H1 (cell line): ENCODE measurements around the gene HS2ST1.

Source experiments
- CBX5 ChIP-seq: fragments of 300-800, 300-1000 bp; sonication (generic); IDR thresholded peaks from 2 replicates; pipeline ENCODE4 v1.7.1; 2016; ENCODE audit warnings: antibody characterized with exemption, low read length, low read depth
- CTCF ChIP-seq, 3 experiments: IDR thresholded peaks; 1 replicate in 2 of 3; 2 replicates in 1 of 3; pipeline versions ENCODE4 v1.5.1 to v1.6.1; 2011; ENCODE audit warnings: low read length in 3 of 3, mild to moderate bottlenecking in 3 of 3, inconsistent platforms in 2 of 3, low read depth in 1 of 3, moderate library complexity in 1 of 3; ENCODE audit not compliant: insufficient read depth in 1 of 3; ENCODE audit errors: control extremely low read depth in 1 of 3
- HDAC2 ChIP-seq, 2 experiments: fragments of 300-600 bp in 1 of 2; sonication (generic) in 1 of 2; IDR thresholded peaks; 2 replicates each; pipeline ENCODE4 v1.6.1; 2011 to 2012; ENCODE audit warnings: low read depth in 2 of 2, low read length in 2 of 2, mild to moderate bottlenecking in 2 of 2, moderate library complexity in 2 of 2, borderline replicate concordance in 1 of 2, inconsistent platforms in 1 of 2
- HDAC6 ChIP-seq: IDR thresholded peaks from one replicate; pipeline ENCODE4 v1.7.1; 2012; ENCODE audit warnings: low read depth, mild to moderate bottlenecking, inconsistent platforms, low read length, moderate library complexity
- NRF1 ChIP-seq: IDR thresholded peaks from 2 replicates; pipeline ENCODE4 v1.6.1; 2011; ENCODE audit warnings: mild to moderate bottlenecking, low read depth, low read length, improper control_type of control experiment
- RXRA ChIP-seq: IDR thresholded peaks from 2 replicates; pipeline ENCODE4 v1.6.1; 2011; ENCODE audit warnings: low read depth, mild to moderate bottlenecking, low read length, moderate library complexity; ENCODE audit not compliant: insufficient read depth
- YY1 ChIP-seq: IDR thresholded peaks from 2 replicates; pipeline ENCODE4 v1.6.1; 2011; ENCODE audit warnings: low read depth, mild to moderate bottlenecking, low read length

GRCh38 chr1:87104945-87105344 lies 190.5 kb downstream of the HS2ST1 start:
- TF ChIP-seq CBX5 (no peak), CTCF (IDR thresholded peaks at IDR 0.05; ENCODE audit: control extremely low read depth in 1 of 3, insufficient read depth in 1 of 3, low read depth in 1 of 3, low read length in 3 of 3) (no peak), RXRA (no peak), HDAC2 (IDR thresholded peaks at IDR 0.05; ENCODE audit: borderline replicate concordance in 1 of 2, low read depth in 2 of 2, low read length in 2 of 2) (no peak), NRF1 (no peak), HDAC6 (no peak), YY1 (no peak)
